ENCODE measurements around the gene CRLF2. TPM values are rescaled to one million over a fixed set of nuclear protein-coding genes. Genes with fewer than 3 reads are reported as not detected.

CRLF2 gene
- total and polyA plus RNA-seq, 2 of the 8 experiments (the other 6 are each of a cell fraction or from before 2014, with no cell fraction given): 0.06 TPM; not detected in 1

- Histone ChIP-seq H2BK15ac (ENCODE audit: low read length) (no peak overlapping the region), H3K27ac (ENCODE audit: low read depth, low read length) (no peak overlapping the region), H3K4me1 (replicated peaks in 1 of 4; ENCODE audit: control insufficient read depth in 3 of 4, insufficient read depth in 4 of 4, low read length in 3 of 4) (no peaks in the 10 kb centered on the region; a peak in 1 of 7 replicates), H3K4ac (replicated peaks; ENCODE audit: insufficient read length, low read depth, low read length) (no peak overlapping the region), H3K9me3 (ENCODE audit: insufficient read depth in 2 of 2, low read depth in 1 of 2, low read length in 1 of 2) (no peaks in the 10 kb centered on the region; a peak in 1 of 4 replicates), H2BK12ac (ENCODE audit: low read depth, low read length) (no peak overlapping the region), H2BK5ac (ENCODE audit: low read depth, low read length) (no peak overlapping the region), H2AFZ (ENCODE audit: low read length) (no peak overlapping the region), H3K23me2 (ENCODE audit: low read depth, low read length) (peaks cover 16% of the 10 kb centered on the region), H2BK20ac (ENCODE audit: low read length) (no peak overlapping the region), H4K91ac (replicated peaks; ENCODE audit: insufficient read length, low read length) (no peak overlapping the region), H4K20me1 (replicated peaks in 1 of 2; ENCODE audit: control insufficient read depth in 1 of 2, insufficient read depth in 2 of 2, low read length in 2 of 2) (peaks cover 0 to 3% of the 10 kb centered on the region in 2 experiments), H3K79me2 (ENCODE audit: control insufficient read depth in 1 of 2, insufficient read depth in 2 of 2, low read length in 2 of 2) (no peaks in the 10 kb centered on the region), H3K9ac (replicated peaks in 1 of 4; ENCODE audit: extremely low read depth in 1 of 4, low read depth in 3 of 4, low read length in 3 of 4) (no peak overlapping the region), H3K56ac (replicated peaks; ENCODE audit: insufficient read length, low read depth, low read length) (no peak overlapping the region), H3K23ac (ENCODE audit: insufficient read length) (no peak overlapping the region), H3K4me2 (ENCODE audit: insufficient read depth in 1 of 2, low read depth in 2 of 2, low read length in 2 of 2) (no peak overlapping the region), H3K14ac (ENCODE audit: insufficient read length) (no peak overlapping the region), H3K18ac (ENCODE audit: extremely low read depth, low read length) (no peak overlapping the region), H2BK120ac (replicated peaks; ENCODE audit: low read depth, low read length) (no peak overlapping the region), H3K27me3 (replicated peaks in 1 of 4; ENCODE audit: control insufficient read depth in 3 of 4, extremely low read depth in 1 of 4, insufficient read depth in 3 of 4, low read length in 3 of 4) (no peaks in the 10 kb centered on the region), H3K79me1 (ENCODE audit: low read depth, low read length) (no peaks in the 10 kb centered on the region), H2AK5ac (ENCODE audit: low read depth, low read length) (no peak overlapping the region), H4K8ac (ENCODE audit: extremely low read depth, insufficient read depth, low read length) (no peak overlapping the region), H4K5ac (ENCODE audit: insufficient read length, low read depth, low read length) (no peak overlapping the region), H3K4me3 (ENCODE audit: extremely low read depth in 1 of 4, insufficient read depth in 2 of 4, low read depth in 3 of 4, low read length in 4 of 4) (no peak overlapping the region), H3K36me3 (ENCODE audit: control insufficient read depth in 2 of 4, insufficient read depth in 4 of 4, low read length in 3 of 4) (no peaks in the 10 kb centered on the region)
- FAIRE-seq (no peak), DNase-seq (ENCODE audit: low read depth in 1 of 2, low spot score in 2 of 2) (no peak)
- CTCF ChIA-PET (ENCODE audit: partially characterized antibody): no interaction called here
- 80% methylated on average over 1 of the region's 1 CpG; no CpG with 5 or more reads in 1 of the 2 experiments for WGBS, 2 experiments (ENCODE audit: extremely low coverage in 1 of 2, insufficient coverage in 1 of 2, insufficient read length in 1 of 2, insufficient replicate concordance in 2 of 2, low coverage in 1 of 2, low lambda C conversion rate in 2 of 2, missing lambda C conversion rate in 1 of 2)
- no peak for TF ChIP-seq NANOG (IDR thresholded peaks at IDR 0.05; ENCODE audit: insufficient read depth, low read depth, low read length, poor library complexity, severe bottlenecking)
- TF ChIP-seq NRF1 (IDR thresholded peaks at IDR 0.05; ENCODE audit: low read depth, low read length): no peak
- TF ChIP-seq BRCA1 (IDR thresholded peaks at IDR 0.05; ENCODE audit: low read depth, low read length): no peak
- TF ChIP-seq CBX5 (IDR thresholded peaks at IDR 0.05; ENCODE audit: low read depth, low read length): no peak
- POLR2A ChIA-PET (ENCODE audit: partially characterized antibody): no interaction called here
Observed at GRCh38 chrX:1210844-1211243, 1.6 kb downstream of the CRLF2 start.
